ENCODE data around the gene PTPN14.
A peak's percentile ranks its signal among the peaks of the same experiment; 100 is the strongest.
"Not testable (repeated sequence)": the region's sequence is repeated elsewhere in the genome, so short reads cannot be mapped to it uniquely, and the experiment has no call there.

The PTPN14 gene

DNA sequence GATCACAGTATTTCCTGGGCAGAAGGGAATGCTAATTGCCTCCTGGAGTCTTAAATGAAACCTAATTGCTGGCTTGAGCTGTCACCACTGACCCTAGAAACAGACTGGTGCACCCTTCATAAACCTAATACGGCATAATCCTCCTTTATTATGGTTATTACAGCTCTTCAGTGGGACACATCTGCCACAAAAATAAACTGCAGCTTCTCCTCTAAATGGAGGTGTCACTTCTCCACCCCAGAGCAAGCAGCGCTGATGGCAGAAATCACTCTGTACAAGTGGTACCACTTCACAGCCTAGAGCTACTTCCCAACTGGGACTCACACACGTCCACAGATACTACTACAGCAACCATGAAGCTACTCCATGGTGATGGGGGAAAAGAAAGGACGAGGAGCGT is 11.1 kb downstream of the PTPN14 start:
- DNase-seq = no peak

DNA sequence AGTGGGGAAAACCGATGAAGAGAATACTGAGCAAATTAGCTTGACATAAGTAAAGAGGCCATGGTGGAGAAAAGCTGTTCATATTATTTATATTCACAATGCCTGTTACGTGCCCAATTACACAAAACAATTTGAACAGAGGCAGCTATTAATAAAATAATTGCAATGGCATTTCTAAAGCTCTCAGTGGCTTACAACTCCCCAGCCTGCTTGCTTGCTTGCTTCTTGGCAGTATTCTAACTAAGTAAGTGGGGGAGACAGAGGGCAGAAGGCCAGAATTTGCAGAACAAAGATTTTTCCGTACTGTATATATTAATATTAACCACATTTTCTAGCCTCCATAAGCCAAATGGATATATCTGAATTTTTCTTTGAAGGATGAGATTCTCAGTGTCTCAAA is 12.9 kb downstream of the PTPN14 start:
- DNase-seq = no peak

DNA sequence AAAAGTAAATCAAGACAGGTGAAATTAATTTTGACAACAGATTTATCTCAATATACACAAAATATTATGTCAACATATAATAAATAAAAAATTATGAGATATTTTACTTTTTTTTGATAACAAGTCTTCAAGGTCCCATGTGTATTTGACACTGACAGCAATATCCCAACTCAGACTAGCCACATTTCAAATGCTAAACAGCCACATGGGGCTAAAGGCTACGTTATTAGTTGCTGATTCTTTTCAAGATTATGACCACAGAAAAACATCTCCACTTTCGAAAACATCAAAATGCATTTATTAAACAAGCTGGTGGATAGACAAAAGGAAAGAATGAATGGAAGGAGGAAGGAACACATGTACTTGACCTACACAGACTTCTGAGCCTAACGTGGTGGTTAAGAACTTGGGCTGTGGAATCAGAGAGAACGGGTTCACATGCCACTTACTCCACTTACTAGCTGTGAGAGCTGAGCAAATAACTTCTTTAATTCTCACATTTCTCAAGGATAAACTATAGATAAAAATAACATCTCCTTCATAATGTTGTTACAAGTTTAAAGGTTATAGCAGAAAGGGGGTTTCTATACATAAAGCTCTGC is 13.4 kb downstream of the PTPN14 start:
- no peak for DNase-seq

DNA sequence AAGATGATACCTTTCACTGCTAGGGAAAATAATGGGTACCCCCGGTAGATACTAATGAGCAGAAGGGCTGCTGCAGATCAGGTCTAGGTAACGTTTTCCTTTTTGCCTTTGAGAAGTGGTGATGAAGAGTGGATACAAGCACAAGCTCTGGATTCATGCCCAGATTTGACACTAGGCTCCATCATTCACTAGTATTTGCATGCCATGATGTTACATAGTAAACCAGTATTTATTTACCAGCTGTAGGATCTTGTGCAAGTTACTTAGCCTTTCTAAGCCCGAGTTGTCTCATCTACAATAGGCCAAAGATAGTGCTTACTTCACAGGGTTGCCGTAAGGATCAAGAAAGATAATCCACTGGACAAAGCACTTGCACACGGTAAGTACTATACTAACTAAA is 14.2 kb downstream of the PTPN14 start:
- no peak for DNase-seq

DNA sequence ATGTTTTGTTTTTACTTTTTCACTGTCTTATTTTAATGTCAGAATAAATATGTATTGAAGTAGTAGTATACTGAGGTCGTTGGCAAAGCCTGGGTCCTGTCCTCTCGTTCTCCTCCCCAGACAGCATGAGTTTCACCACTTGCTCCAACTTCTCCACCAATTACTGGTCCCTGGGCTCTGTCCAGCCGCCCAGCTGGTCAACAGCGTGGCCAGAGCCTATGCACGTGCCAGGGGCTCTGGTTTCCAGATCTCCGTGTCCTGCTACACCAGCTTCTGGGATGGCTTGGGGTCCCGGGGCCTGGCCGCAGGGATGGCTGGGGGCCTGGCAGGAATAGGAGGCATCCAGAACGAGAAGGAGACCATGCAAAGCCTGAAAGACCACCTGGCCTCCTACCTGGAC is 19.3 kb downstream of the PTPN14 start:
- DNase-seq = no peak

- DNase-seq = no peak
Observed at GRCh38 chr1:214525535-214526019, 25.8 kb downstream of the PTPN14 start.

- no peak for DNase-seq
Observed at GRCh38 chr1:214524824-214525223, 26.6 kb downstream of the PTPN14 start.

DNA sequence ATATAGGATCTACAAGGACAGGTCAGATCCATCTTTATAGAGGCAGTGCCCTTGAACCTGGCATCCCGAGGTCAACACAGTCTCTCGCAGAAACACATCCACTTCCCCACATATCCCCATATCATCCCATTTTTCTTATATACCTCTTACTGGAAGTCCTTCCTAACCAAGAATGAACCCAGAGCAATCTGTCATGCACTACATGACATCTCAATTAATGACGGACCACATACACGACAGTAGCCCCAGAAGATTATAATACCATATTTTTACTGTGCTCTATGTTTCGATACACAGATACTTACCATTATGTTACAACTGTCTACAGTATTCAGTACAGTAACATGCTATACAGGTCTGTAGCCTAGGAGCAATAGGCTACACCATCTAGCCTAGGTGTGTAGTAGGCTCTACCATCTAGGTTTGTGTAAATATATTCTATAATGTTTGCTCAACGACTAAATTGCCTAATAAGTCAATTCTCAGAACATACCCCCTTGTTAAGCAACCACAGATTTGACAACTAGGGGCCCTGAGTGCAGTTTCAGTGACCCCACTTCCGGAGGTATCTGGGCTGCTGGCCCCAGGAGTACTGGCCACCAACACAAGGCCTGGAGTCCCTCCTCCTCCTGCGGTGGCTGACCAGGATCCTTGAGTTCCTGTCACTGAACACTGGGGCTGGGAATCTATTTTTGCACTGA is 28.1 kb downstream of the PTPN14 start:
- peak; percentile 48 for DNase-seq

DNA sequence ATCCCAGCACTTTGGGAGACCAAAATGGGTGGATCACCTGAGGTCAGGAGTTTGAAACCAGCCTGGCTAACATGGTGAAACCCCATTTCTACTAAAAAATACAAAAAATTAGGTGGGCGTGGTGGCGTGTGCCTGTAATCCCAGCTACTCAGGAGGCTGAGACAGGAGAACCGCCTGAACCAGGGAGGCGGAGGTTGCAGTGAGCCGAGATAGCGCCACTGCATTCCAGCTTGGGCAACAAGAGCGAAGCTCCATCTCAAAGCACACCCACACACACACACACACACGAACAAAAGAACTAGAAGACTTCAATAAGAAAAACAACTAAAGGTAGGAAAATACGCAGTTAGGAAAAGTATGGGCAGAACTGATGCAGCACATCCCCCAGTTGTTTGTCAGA is 29.9 kb downstream of the PTPN14 start:
- not testable (repeated sequence) for DNase-seq

- no peak for DNase-seq
Observed at GRCh38 chr1:214520544-214521165, 30.7 kb downstream of the PTPN14 start.

DNA sequence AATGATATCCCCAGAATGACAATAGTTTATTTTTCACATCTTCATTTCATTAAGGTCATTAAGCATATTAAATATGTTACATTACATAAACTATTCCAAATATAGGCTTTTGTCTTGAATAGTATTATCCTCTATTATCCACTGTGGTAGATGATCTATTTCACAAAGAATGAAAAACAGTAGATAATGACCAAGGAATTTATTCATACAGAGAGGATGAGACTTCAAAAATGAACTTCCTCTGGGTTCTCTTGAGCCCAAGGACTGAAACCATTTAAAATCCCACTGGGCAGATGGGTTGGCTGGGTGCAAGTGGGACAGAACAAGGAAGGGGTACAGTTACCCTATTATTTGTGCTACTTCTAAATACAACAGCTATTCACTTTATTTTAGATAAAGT is 33.0 kb downstream of the PTPN14 start:
- DNase-seq = no peak

- DNase-seq = no peak
Observed at GRCh38 chr1:214516434-214517326, 34.7 kb downstream of the PTPN14 start.

DNA sequence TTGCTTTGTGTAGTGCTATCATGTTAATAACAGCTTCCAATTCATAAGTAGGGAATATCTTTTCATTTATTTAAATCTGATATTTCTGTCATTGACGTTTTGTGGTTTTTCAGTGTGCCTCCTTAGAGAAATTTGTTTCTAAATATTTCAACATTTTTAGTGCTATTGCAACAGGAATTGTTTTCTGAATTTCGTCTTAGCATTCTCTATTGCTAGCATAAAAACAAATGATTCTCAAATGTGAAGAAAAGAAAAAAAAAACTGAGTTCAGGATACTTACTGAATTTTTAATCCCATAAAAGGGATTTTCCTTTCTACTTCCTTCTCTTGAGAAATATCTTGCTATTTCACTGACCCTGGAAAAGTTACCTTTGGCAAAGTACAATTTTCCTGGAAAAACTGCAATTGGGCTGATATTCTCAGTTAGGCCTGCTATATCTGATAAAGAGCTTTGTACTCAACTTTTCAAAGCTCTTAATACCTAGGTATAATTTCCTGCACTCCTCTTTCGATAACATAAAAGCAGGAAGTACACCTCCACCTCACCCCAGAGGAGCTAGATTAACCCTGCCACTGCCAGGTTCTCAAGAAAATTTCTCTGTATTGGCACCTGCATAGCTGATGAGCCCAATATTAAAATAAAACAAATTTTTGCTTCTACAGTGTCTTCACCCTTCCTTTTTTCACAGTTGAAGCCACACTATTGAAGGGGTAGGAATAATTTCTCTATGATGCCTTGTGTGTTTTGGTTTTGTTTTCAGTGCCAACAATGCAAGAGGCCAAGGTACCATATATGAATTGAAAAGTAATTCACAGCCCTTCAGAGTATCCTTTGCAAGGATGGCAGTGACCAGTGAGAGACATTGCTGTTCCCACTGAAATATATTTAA is 35.6 kb downstream of the PTPN14 start:
- no peak for DNase-seq

DNA sequence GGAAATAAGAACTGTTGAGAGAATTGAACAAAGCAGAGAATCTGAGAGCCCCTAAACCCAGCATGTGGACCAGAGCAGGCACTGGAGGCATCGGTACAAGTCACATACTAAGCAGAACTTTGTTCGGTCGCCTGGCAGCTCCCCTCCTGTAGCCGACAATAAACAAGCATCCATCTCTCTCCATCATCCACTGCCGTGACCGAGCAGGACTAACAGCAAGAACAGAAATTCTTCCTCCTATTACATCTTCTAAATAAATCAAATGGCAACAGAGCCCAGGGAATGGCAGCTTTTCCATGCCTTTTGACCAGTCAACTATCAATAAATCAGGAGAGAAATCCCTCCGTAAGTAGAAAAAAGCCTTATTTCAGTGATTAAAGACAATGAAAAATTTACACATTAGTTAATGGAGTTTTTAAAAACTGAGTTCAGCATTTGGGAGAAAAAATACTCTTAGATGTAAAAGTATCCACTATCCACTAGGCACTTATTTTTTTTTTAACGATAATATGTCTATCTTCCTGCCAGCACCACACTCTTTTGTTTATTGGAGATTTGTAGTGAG is 36.5 kb downstream of the PTPN14 start:
- no peak for DNase-seq

DNA sequence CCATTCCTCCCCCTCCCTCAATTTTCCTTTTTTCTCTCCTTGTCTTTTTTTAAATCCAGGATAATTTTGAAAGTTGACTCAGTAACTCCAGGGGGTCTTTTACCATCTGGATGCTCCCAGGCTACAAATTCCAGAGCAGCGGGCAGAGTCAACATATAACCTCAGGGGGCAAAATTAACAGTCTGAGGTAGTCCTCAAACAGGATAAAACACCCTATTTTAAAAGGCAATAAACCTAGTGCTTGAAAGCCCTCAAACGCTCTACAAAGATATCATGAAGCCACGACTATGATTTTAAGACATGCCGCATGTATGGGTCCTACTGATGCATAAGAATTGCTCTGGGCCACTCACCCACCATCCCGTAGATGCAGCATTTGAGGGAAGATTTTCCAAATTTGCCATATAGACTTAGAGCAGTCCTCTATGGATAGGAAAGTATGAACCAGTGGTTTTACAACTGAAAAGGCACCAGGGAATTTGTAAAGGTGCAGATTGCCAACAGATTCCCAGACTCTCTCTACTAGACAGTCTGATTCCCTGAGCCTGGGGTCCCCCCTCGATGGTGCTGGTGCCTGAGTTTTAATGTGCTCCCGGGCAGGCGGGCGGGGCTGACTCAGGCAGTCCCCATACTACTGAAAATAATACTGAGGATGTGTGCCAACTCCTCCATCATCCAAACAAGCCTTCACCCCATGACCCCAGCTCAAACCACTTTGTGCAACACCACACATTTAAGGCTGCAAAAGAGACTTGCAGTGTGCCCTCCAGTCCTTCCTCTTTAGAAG is 37.2 kb downstream of the PTPN14 start:
- no peak for DNase-seq

DNA sequence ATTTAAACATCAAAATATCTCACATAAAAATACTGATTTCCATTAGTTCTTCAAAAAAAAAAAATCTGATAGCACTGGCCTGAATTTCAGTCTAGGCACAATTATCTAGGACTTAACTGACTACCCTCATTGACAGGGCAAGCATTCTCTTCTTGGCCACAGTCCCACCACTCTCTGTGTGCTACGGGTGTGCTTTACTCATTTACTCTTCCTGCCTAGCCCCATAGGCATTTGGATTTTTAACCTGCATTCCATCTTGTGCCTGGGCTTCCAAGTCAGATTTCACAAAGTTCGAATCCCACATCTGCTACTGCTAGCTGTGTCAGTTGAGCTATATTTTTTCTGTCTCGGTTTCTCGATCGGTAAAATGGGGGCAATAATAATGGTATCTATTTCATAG is 38.0 kb downstream of the PTPN14 start:
- no peak for DNase-seq

DNA sequence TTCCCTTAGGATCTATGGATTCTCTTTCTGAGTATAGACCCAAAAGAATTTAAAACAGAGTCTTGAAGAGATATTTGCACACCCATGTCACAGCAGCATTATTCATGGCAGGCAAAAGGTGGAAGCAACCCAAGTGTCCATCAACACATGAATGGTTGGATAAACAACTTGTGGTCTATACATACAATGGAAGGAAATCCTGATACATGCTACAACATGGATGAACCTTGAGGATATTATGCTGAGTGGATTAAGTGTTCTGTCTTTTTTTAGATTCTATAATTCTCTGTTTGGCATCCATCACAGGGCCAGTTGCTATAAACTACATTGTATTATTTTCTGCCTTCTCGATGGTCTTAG is 39.8 kb downstream of the PTPN14 start:
- DNase-seq = no peak

DNA sequence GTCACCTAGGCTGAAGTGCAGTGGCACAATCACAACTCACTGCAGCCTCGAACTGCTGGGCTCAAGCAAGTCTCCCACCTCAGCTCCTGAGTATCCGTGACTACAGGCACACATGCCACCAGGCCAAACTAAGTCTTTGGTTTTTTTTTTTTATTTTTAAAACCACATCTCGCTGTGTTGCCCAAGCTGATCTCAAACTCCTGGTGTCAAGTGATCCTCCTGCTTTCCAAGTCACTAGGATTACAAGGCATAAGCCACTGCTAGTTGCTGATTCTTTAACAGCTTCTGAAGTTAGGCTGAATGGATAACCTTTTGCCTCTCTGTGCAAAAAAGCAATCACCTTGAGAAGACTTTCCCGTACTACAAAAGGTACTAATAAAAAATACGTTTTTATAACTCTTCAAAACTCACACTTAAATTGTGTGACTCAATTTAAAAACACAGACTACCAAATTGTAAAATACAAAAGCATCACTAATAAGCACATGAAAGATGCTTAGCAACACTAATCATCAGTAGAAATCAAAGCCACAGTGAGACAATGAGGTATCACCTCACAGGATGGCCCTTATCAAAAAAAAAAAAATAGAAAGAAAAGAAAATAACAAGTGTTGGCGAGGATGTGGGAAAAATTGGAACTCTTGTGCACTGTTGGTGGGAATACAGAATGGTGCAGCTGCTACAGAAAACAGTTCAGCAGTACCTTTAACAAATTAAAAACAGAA is 40.3 kb downstream of the PTPN14 start:
- DNase-seq = no peak

GRCh38 chr1:214510477-214510876 is 40.9 kb downstream of the PTPN14 start:
- DNase-seq = no peak

DNA sequence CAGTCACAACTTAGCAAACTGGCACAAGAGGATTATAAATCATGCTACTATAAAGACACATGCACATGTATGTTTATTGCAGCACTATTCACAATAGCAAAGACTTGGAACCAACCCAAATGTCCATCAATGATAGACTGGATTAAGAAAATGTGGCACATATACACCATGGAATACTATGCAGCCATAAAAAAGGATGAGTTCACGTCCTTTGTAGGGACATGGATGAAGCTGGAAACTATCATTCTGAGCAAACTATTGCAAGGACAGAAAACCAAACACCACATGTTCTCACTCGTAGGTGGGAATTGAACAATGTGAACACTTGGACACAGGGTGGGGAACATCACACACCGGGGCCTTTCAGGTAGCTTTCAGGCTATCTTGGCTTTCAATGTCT is 41.8 kb downstream of the PTPN14 start:
- not testable (repeated sequence) for DNase-seq

Data from NK-92 treated with Interleukin-12 subunit alpha and Interleukin-12 subunit beta, amount 100 ng/mL, for 24 hours (cell line).